ENCODE data around the gene C20orf173.
A peak's percentile ranks its signal among the peaks of the same experiment; 100 is the strongest.
"Not testable (repeated sequence)": the region's sequence is repeated elsewhere in the genome, so short reads cannot be mapped to it uniquely, and the experiment has no call there.

The C20orf173 gene

DNA sequence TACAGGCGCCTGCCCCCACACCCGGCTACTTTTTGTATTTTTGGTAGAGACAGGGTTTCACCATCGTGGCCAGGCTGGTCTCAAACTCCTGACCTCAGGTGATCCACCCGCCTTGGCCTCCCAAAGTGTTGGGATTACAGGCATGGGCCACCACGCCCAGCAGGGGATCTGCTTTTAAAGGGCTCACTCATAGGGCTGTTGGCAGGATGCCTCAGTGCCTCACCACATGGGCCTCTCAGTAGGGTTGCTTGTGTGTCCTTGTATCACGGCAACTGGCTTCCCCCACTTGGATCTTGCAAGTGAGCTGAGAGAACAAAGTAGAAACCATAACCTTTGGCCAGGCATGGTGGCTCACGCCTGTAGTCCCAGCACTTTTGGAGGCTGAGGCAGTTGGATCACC, 15.5 kb upstream of the C20orf173 start:
- not testable (repeated sequence) for DNase-seq

GRCh38 chr20:35544436-35544835, 15.0 kb upstream of the C20orf173 start:
- DNase-seq = no peak

GRCh38 chr20:35542990-35543389, 13.5 kb upstream of the C20orf173 start:
- DNase-seq = no peak

DNA sequence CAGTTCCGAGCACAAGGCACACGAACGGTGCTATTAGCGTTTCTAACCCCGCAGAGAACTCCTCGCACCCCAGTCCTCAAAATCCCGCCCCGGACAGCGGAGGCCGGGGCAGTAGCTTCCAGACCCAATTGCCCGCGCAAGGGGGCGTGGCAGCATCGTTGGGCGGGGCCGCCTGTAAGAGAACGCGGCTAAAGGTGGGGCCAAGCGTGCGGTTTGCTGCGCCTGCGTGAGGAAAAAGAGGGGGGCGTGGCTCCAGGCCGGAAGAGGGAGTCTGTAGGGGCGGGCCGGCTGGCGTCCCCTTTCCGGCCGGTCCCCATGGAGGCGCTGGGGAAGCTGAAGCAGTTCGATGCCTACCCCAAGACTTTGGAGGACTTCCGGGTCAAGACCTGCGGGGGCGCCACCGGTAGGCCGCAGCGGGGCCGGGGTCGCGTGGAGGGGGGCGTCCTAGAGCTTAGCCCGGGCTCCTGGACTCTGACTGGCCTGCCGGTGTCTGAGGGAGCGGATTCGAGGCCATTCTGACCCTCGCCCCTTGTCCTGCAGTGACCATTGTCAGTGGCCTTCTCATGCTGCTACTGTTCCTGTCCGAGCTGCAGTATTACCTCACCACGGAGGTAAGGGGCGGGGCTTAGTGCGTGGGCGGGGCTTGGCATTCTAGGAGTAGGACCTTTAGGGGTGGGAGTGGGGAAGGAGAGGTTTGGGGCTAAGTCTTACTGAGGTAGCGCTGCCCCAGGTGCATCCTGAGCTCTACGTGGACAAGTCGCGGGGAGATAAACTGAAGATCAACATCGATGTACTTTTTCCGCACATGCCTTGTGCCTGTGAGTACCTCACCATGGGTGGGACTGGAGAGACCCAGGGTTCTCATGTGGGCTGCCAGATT, 12.6 kb upstream of the C20orf173 start, which contains the start of gene ERGIC3:
ERGIC3 (plus strand) TSS at position 296 of the 880 bp plus-strand sequence; CDS start at position 316, 20 bp downstream.
- DNase-seq = peak; percentile 89 to 95 (median 94)

DNA sequence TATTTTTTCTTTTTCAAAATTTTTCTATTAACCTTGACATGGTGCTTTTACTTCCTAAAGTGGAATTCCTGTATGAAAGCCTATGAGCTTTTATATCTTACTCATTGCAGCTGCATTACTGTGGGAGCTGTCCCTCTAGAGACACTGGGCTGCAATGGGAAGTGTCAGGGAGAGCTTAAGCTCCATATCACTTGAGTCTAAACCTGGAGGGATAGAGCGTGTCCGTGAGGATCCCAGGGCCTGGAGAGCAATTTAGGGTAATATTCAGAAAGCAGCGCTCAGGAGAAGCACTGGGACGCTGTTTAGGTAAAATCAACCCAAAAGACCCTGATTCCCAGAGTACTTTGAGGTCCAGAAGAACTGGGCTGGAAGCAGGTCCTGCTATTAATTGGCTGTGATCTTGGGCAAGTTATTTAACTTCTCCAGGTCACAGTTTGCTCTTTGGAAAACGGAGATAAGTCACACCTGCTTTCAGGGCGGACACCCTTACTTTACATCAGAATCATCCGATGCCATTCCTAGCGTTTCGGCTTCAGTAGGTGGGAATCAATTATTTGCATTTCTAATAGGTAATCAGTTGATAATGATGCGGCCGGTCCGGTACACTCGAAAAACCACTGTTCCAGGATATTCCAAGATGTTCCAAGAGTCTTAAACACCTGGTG, 11.8 kb upstream of the C20orf173 start:
- no peak for DNase-seq

GRCh38 chr20:35539756-35540212, 10.3 kb upstream of the C20orf173 start:
- DNase-seq = no peak

DNA sequence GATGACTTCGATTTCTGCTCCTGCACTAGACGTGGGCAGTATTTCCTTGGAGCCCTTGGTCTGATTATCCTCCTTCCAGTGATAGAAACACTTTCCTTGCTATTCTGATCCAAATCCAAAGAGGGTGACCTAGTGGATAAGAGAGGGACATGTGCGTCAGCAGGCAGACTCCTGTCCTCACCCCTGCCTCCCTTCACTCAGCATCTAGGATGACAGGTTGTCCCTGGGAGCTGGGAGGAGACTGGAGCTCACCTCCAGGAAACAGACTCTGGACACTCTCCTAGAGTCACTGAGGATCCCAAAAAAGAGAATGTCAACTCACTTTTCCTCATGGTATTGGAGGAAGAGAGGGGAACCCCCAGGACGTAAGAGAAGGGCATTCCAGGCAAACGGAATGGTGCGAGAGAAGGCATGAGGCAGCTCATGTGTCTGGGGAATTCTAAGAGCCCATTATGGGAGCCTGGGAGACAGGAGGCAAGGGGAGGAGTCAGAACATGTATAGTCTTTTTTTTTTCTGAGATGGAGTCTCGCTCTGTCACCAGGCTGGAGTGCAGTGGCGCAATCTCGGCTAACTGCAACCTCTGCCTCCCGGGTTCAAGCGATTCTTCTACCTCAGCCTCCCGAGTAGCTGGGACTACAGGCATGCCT, 2.2 kb downstream of the C20orf173 start:
- no peak for DNase-seq

- DNase-seq = no peak
These were observed 3.8 kb downstream of the C20orf173 start for GRCh38 chr20:35525639-35526038.

- DNase-seq = peak in 1 of 6 experiments; percentile 7
These were observed 6.1 kb downstream of the C20orf173 start for GRCh38 chr20:35523298-35523888.

- no peak for DNase-seq
These were observed 10.5 kb downstream of the C20orf173 start for GRCh38 chr20:35518955-35519354.

DNA sequence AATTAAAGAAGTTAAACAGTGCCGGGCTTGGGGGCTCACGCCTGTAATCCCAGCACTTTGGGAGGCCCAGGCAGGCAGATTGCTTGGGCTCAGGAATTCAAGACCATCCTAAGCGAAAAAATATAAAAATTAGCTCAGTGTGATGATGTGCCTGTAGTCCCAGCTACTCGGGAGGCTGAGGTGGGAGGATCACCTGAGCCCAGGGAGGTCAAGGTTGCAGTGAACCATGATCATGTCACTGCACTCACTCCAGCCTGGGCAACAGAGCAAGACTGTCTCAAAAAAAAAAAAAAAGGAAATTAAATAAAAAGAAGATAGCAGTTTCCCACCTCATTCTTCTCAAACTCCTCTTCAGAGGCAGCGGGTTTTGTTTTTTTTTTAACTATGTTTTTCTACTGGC, 11.7 kb downstream of the C20orf173 start:
- DNase-seq = not testable (repeated sequence)

DNA sequence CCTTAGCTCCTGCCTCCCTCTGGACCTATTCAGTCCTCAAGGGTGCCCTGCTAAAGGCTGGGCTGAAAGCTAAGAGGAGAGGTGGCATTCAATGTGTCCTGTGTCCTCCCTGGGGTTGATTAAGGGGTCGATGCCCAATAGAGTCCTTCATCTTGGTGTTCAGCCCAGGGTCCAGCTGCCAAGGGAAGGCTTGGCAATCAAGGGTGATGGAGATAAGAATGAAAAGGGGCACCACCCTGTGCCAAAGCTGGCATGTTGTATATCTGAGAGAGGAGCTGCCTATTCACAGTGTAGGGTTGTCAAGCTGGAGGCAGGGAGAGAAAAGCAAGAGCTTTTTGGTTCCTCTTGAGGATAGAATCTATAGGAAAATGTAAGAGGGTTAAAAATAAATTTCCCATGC, 12.3 kb downstream of the C20orf173 start:
- no peak for DNase-seq

- no peak for DNase-seq
These were observed 13.4 kb downstream of the C20orf173 start for GRCh38 chr20:35515949-35516645.

GRCh38 chr20:35515341-35515740, 14.1 kb downstream of the C20orf173 start:
- no peak for DNase-seq

DNA sequence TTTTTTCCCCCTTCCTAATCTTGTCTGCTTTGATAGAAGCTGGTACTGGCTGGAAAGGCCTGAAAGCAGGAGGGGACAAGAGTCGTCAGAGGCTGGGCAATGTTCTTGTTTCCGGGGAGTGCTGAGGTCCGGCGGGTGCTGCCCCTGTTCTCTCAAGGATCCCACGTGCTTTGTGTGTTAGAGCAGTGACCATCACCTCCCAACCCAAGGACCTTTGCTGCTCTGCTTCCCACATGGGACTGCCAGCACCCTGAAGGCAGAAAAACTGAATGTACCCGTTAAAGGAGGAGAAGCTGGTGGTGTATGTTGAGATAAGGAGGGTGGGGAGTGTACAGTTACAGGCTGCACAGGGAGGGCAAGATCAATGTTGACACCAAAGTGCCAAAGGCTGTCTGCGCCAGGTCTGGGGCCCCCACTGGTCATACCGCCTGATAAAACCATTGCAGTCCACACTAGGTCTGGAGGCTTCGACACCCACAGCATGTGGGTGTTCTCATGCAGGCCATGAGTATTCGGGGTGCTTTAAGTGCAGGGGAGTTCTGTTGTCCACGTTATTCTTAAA, 15.0 kb downstream of the C20orf173 start:
- no peak for DNase-seq

GRCh38 chr20:35511814-35512420, 17.5 kb downstream of the C20orf173 start:
- no peak for DNase-seq

DNA sequence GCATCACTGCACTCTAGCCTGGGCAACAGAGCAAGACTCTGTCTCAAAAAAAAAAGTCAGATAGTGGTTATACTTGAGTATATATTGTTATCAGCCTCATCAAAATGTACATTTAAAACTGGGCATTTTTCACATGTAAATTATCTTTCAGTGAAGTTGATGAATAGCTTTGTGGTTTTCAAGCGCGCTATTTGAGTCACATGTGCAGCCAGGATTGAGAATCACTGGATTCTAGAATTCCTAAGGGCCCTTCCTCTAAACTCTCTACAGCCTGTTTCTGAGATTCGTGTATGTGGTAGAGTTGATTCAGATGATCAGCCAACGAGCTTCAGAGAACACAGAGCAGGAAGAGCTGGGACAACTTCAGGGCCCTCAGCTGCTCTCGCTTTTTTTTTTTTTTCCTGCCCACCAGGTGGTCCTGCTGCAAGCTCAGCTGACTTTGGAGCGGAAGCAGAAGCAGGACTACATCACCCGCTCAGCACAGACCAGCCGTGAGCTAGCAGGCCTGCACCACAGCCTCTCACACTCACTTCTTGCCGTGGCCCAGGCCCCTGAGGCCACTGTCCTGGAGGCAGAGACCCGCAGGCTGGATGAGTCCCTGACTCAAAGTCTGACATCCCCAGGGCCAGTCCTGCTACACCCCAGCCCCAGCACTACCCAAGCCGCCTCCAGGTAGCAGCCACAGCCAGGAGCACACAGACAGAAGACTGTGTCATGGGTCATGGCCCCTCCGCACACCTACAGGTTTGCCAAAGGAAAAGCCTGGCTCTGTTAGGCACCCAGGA, 18.3 kb downstream of the C20orf173 start:
- DNase-seq = no peak

DNA sequence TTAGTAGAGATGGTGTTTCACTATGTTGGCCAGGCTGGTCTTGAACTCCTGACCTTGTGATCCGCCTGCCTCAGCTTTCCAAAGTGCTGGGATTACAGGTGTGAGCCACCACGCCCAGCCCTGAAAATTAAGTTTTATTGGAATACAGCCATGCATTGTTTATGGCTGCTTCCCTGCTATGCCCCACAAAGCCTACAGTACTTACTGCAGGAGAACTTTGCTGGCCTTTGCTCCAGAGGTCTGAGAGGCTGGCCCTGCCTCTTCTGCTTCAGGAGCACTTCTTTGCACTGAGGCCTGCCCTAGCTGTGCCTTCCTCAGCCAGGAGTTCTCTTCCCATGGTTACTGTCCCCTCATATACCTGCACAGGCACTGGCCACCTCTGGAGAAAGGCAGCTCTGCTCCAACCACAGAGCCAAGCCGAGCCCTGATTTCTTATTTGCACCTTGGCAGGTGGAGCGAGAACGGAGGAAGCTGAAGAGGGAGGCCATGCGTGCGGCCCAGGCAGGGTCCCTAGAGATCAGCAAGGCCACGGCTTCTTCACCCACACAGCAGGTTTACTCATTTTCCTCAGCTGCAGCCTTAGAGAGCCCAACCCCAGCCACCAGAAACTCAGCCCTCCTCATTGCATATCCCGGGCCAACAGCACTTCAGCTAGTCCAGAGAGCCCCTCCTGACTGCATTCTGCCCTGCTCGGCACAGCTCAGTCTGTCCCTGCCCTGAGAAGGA, 20.8 kb downstream of the C20orf173 start:
- DNase-seq = no peak

GRCh38 chr20:35506872-35507638, 22.4 kb downstream of the C20orf173 start:
- DNase-seq = no peak

Measured in stimulated activated naive CD4-positive, alpha-beta T cell (primary cell).